Activated CD4-positive, alpha-beta T cell treated with anti-CD3 and anti-CD28 coated beads, Interleukin-2, amount 50 U/mL, for 1 hour (primary cell): Measurements from ENCODE around the gene TMEM239.
"Not testable (repeated sequence)": the region's sequence is repeated elsewhere in the genome, so short reads cannot be mapped to it uniquely, and the experiment has no call there.

Source experiments
- DNase-seq: peaks from one replicate; pipeline ENCODE4 v3.0.0-alpha.2; 2020

TMEM239 gene

DNA sequence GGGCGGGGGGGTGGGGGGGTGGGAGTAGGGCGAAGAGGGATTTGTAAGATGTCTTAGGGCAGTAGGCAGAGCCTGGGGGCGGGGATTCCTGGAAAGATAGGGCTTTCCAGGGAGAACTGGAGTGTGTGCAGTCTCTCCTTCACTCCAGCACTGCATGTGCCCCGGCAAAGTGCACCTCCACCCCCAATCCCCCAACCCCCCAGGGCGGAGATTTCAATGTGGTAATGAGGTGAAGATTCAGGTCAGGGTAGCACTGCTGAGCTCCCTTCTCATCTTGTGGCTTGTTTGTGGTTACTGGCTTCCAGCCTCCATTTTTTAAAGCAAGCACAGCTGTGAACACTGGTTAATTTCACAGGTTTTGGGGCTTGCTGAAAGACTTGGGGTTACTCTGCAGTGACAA is 5.9 kb downstream of the TMEM239 start:
- DNase-seq = peak; percentile 37

DNA sequence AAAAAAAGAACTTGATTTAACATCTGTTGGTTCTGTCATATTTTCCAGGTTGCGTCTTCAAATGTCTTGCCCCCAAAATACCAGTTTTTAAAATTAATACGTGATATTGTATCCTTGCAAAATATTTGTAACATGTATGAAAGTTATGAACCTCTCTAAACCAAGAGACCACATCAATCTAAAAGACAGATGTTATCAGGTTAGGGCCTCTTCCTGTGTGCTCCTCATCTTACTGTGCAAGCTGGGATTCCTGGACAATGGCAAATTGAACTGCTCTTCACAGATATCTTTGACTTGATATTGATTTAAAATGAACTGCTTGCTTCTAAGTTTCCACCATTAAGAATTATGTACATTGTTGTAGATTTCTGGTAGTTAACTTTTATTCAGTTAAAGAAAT is 9.6 kb downstream of the TMEM239 start:
- DNase-seq = no peak

DNA sequence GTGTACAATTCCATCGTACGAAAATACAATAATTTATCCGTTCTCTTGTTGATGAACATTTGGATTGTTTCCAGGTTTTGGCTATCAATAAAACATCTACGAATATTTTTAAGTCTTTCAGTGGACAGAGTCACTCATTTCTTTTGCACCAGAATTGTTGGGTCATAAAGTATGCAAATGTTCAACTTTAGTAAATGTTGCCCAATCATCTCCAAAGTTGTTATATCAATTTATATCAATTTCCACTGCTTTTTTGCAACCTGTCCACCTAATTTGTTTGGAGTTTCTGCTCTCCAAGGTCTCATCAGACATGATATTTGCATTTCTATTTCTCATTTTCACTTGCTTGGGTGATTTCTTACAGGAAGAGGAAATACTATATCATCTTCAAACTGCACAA is 10.5 kb downstream of the TMEM239 start:
- DNase-seq = no peak

DNA sequence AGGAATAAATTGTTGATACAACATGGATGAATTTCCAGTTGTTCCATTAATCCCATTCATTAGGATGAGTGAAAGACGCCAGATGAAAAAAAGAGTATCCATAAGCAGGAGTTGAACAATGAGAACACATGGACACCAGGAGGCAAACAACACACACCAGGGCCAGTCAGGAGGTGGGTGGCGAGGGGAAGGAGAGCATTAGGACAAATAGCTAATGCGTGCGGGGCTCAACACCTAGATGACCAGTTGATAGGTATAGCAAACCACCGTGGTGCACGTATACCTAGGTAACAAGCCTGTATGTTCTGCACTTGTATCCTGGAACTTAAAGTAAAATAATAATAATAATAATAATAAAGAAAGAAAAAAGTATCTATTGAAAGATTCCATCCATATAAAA is 13.2 kb downstream of the TMEM239 start:
- DNase-seq = no peak

DNA sequence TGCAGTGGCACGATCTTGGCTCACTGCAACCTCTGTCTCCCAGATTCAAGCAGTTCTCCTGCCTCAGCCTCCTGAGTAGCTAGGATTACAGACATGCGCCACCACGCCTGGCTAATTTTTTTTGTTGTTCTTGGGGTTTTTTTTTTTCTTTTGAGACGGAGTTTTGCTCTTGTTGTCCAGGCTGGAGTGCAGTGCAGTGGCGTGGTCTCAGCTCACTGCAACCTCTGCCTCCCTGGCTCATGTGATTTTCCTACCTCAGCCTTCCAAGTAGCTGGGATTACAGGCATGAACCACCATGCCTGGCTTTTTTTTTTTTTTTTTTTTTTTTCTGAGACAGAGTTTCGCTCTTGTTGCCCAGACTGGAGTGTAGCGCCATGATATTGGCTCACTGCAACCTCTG is 15.0 kb downstream of the TMEM239 start:
- not testable (repeated sequence) for DNase-seq

DNA sequence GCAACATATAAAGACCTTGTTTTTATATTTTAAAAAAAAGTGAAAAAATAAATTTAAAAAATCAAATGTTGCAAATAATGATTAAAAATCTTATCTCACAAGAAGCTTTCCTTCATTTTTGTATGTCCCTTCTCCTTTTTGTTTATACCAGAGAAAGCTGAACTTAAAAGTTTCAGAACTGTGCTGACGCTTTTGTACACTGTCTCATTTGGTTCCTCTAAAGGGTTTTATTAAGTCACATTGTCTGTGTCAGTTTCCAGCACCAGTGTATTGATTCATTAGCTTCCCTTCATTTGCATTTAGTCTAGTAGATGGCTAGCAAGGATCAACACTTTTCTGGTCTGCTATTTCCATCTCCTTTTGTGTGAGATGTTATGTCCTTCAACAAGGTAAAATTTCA is 17.6 kb downstream of the TMEM239 start:
- no peak for DNase-seq

DNA sequence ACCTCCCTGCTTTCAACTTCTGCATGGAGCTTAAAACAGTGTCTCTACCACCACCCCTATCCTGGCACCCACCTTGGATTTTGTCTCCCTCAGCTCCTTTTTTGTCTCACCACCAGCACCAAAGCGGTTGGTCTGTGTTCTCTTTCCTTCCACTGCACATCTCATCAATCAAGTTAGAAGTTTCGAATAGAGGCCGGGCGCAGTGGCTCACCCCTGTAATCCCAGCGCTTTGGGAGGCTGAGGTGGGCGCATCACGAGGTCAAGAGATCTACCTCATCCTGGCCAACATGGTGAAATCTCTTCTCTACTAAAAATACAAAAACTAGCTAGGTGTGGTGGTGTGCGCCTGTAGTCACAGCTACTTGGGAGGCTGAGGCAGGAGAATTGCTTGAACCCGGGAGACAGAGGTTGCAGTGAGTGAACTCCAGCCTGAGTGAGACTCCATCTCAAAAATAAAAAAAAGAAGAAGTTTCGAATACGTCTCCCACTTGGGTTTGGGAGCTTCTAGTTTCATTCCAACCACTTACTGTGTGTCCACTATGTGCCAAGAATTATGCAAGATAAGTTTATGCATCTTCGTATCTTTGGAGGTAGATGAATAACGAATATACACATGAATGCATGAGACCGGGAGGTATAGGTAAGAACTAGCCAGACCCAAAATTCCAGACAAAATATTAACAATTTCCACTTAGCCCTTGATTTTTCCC is 18.4 kb downstream of the TMEM239 start:
- no peak for DNase-seq

DNA sequence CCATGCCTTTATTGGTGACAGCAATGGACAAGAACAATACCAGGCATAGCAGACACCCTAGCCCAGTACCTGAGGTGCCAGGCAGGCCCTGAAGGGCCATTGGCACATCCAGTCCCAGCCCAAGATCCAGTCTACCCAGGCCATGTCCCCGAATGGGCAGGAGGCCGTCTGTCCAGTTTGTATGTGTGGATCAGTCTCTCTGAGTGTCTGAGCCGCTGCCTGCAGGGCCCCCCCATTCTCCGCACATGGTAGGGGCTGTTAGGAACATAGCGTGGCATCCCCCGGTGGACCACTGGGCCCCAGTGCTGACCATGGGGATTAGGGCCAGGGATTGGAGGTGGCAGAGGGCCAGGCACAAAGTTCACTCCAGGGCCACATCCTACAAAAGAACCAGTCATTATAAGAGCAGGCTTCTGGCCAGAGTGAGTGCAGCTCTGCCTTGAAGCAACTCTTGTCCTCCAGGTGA is 19.2 kb downstream of the TMEM239 start:
- DNase-seq = no peak

DNA sequence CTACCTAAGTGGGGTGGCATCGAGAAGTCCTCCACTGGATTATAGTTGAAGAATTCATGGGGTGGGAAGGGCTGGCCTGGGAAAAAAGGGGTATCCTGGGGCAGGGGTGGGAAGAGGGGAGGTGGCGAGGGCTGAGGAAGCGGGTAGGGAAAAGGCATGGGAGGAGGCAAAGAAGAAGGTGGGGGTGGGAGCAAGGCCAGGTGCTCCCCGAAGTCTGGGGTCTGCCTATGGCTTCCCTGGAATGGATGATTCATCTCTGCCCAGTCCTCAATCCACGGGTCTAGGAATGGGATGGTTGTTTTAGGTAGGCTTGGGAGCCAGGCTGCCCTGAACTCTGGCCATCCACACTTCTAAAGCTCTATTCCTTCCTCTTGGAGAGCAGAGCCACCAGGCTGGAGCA is 19.9 kb downstream of the TMEM239 start:
- no peak for DNase-seq

DNA sequence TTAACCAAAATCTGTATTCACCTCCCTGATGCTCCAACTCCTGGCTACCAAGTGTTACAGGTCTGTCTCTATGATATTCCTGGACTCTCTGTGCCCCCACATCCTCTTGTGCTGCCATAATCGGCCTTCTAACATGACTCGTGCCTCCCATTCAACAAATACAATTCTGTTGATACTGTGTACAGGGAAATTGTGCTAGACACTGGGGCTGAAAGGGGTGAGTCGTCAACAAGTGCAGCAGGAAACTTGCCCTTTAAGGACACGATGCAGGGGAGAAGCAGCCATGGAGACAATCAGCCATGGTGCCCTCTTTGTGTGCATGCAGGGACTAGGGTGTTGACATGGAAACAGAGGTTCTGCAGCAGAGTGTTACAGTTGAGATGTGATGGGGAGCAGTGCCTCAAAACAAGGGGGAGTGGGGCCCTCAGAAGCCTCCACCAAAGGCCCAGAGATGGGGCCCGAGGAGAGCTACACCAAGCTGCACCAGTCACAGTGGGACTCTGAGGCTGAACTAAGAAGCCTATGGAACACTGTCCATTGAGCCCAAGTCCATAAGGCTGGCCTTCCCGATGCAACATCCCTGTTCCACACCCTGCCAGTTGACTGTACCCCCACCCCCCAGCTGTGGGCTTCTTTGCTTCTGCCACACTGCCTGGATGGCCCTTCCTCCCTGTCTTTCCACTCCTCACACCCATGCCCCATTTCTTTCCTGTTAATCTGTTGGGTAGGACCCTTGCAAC is 21.2 kb downstream of the TMEM239 start:
- DNase-seq = no peak

DNA sequence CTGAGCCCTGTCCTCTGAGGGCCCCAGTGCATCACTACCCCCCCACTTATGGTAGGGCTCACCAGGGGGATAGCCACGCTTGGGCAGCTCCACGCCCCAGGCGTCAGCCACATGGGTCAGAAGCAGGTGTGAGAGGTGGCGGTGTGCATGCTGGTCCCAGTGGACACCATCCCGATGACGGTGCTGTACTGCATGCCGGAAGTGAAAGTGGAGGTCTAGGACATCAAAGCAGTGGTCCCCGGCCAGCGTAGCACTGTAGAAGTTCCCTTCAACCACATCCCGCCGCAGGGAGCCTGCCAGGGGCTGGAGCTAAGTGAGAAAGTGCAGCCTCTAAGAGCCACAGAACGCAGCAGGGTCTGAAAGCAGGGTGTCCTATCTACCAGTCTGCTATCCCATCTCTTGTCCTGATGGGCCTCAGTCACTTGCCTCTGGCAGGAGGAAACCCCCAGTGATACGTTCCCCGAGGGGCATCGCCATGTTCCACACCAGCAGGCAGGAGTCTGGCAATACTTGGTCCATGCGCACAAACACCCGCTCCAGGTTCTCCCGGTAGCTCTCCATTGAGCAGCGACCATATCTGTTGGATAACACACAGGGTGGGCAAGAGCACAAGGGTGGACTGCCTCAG is 22.1 kb downstream of the TMEM239 start:
- no peak for DNase-seq

DNA sequence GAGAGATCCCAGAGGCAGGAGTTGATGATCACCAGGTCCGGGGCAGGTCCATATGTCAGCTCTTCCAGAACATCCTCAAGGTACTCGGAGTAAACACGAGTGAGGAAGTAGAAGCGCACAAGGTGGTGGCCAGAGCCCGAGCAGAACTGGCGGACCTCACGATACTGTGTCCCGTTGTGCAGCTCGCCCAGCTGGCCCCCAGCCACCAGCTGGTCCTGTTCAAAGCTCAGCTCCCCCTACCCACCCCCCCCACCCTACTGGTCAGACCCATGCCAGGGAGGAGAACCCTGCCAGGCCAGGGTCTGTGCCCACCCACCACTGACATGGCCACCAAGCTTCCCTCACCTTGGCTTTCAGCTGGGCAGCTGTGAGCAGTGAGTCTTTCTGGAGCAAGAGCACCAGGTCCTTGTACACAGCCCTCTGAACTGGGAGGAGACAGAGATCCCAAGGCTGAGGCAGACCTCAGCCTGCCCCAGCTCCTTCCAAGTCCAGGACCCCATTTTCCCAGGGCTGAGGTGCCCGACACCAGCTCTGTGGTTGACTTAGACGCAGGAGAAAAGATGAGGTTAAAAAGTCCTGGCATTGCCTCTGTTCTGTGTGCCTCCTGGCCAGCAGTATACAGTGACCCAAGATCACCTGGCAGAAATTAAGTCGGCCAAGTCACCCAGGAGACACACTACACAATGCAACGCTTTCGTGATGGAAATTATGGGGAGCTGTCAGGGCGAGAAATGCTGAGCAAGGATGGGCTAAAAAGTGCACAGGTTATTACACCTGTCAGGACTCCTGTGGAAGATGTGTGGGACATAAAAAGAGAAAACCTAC is 22.9 kb downstream of the TMEM239 start:
- DNase-seq = no peak

DNA sequence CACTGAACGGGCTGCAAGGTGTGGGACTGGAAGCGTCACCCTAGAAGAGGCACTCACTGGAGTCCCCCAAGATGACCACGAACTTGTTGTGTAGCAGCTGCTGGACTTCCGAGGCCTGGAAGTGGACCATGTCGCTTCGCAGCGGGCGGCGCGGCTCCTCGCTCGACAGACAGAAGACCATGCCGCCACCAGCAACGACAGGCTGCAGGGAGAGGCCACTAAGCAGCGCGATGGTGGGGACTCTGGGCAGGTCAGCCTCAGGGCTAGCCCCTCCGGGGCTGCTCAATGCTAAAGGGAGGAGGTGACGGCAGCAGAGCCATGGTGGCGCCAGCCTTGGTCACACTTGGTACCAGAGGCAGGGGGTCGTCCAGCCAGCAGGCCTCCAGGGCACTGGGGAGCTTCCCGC is 23.6 kb downstream of the TMEM239 start:
- no peak for DNase-seq

DNA sequence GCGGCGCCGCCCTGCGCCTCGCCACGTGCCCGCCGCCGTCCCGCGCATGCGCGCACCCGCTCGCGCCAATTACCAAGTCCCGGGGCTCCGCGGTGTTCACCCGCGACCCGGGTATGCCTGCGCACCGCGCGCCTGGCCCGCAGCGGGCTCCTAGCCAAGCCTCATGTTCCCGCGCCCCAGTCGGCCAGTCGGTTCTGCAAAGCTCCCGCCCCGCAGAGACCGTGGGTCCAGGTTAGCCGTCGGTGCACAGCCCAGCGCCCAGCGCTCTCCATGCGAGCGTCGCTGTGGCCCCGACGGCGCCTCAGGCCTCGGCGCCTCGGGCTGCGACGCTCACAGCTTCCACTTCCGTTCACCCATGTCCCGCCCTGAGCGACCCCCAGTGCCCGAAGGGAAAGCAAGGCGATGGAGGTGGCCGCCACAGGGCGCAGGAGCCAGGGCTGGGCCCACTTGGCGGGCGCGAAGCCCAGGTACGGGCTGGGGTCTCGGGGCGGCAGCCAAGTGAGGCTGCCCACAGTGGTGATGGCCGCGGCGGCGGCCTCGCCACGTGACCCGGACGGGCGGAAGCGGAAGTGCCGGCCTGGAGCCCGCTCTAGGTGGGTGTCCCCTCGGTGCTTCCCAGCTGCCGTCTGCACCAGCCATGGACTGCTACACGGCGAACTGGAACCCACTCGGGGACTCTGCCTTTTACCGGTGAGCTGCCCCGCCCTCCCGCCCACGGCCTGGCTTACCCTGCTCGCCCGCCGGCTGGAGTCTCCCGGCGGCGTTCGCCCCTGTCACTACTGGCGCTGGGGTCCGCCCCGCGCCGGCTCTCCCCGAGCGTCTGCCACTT is 24.2 kb downstream of the TMEM239 start, which contains the start of the genes PCED1A and VPS16:
Gene PCED1A, minus strand, starts transcription at position 518 of the 829 bp plus-strand sequence. CDS start 743 bp downstream, outside the sequence.
Gene VPS16, plus strand, starts transcription at position 608 of the 829 bp plus-strand sequence. Its CDS starts 30 bp downstream, at position 638.
- DNase-seq = peak; percentile 85

DNA sequence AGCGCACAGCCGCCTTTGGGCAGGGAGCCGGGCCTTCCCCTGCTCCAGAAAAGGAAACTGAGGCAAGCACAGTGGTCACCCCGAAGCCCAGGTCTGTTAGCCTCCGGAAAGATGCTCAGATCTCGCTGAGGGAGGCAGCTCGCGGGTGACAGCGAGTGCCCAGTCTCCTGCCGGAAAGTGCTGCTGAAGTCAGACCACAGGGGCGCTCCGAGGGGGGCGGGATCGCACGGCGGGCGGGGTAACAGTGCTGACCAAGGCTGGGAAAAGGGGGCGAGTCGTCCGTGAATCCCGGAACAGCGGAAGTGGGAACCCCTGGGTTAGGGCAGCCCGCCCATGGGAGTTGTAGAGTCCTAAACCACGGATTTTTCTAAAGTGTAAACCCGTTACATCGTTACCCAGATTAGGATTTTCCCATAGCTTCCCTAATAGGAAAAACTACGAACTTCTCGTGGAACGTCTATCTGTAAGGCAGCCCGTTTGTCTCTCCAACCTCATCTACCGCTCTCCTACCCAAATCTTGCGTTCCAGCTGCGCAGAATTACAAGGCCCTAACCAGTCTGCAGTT is 24.9 kb downstream of the TMEM239 start:
- DNase-seq = peak; percentile 16

DNA sequence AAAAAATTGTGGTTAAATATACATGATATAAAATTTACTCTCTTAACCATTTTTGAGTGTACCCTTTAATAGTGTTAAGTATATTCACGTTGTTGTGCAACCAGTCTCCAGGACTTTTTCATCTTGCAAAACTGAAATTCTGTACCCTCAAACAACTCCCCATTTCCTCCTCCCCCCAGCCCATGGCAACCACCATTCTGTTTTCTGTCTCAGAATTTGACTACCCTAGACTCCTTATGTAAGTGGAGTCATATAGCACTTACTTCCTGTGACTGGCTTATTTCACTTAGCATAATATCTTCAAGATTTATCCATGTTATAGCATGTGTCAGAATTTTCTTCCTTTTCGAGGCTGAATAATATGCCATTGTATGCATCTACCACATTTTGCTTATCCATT is 29.4 kb downstream of the TMEM239 start:
- DNase-seq = no peak

DNA sequence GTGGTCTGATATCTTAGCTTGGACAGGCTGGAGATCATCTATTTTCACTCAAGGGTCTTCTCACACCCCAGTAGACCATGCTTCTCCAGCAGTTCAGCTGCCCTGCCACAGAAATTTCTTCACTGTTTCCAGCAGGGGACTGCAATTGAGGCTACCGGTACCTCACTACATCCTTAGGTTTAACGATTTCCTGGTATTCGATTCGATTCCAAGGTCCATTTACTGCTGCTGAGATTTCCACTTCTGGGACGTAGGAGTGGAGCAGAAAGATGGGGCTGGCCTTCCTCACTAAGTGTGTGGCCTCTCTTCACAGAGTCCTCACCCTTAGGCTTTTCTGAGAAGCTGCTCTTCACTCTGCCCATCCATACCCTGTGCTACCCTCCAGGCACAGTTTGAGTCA is 30.5 kb downstream of the TMEM239 start:
- no peak for DNase-seq

DNA sequence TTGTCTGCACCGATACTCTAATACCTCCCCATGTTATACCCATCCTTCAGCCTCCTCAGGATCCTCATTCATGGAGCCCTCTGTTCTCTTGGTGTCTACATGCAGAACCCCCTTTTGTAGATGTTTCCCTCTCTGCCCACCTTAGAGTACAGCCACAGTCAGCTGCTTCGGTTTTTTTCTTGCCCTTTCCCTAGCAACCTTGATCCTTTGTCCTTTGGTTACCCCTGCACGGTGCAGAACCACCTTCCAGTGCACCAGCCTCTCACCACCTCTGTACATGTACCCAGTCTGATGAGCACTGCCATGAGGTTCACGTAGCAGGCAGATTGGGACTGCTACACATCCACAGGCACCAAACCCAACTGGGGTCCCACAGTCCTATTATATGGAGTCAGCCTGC is 31.6 kb downstream of the TMEM239 start:
- no peak for DNase-seq

DNA sequence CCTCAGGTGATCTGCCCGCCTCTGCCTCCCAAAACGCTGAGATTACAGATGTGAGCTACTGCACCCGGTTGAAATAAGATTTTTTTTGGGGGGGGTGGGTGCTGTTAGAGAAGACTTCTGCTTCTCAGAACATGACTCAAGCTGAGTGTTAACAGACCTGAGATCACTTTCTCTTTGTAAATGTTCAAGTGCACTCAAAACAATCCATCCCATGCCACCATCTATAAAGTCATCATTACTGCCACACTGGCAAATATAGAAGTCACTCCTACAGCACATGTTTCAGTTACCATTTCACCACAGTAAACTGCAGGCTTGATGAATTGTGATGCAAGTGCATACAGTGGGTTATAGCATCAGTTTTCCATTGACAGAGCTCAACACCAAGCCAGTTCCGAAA is 33.4 kb downstream of the TMEM239 start:
- no peak for DNase-seq

DNA sequence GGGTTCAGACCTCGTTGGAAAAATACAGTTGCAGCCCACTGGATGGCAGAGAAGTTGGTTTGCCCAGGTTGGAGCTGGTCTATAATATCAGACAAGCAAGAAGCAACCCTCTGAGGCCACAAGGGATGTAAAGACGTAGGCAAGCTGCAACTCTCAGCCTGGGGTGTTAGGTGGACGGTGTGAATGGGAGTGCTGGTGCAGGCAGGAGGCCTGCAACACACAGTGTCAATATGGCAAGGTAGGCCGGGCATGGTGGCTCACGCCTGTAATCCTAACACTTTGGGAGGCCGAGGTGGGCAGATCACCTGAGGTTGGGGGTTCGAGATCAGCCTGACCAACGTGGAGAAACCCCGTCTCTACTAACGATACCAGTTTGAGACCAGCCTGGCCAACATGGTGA is 34.9 kb downstream of the TMEM239 start:
- DNase-seq = no peak

DNA sequence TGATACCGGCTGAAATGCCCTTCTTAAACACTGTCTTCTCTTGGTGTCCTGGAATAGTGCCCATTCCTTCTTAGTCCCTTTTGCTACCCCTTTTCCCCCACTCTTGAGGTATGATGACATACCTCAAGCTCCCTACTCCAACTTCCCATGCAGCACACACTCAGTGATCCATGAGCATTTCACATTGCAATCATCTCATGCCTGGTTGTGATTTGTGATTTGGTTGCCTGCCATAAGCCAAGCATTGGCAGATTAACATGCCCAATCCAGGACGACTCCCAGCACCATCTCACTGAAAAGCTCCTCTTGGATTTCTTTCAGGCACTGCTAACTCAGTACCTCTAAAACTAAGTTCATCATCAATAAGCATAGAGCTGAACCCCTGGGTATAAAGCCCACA is 42.4 kb downstream of the TMEM239 start:
- DNase-seq = no peak
